H1 (cell line): ENCODE results near the gene GMCL2. TPM values are rescaled to one million over a fixed set of nuclear protein-coding genes. Genes with fewer than 3 reads are reported as not detected.
A peak's percentile ranks its signal among the peaks of the same experiment; 100 is the strongest.

Experiments
- CTCF ChIA-PET: fragments of 300-600 bp; sonication (Branson Sonifier 250); formaldehyde crosslinking; loops from one replicate; lab custom pipeline; 2021; ENCODE audit not compliant: partially characterized antibody; lab: Charles Lee
- POLR2A ChIA-PET: fragments of 300-600 bp; sonication (Branson Sonifier 250); formaldehyde crosslinking; loops from one replicate; lab custom pipeline; 2021; ENCODE audit warnings: inconsistent platforms; ENCODE audit not compliant: partially characterized antibody; lab: Charles Lee
- DNase-seq, 2 experiments: peaks; one replicate each; pipeline versions ENCODE4 v3.0.0 to v3.0.0-alpha.2; 2010 to 2022; ENCODE audit warnings: low spot score in 2 of 2, low read depth in 1 of 2, mixed read lengths in 1 of 2
- FAIRE-seq: peaks from 2 replicates; lab custom pipeline; 2011; peaks lifted over from hg19 to GRCh38; lab: Jason Lieb, UNC
- H2AFZ ChIP-seq: 2 replicates; pipeline ENCODE4 v1.8.1; 2012; ENCODE audit warnings: low read length, inconsistent platforms
- H2AK5ac ChIP-seq: 2 replicates; pipeline ENCODE4 v1.6.1; 2013; ENCODE audit warnings: low read depth, low read length
- H2BK120ac ChIP-seq: replicated peaks from 2 replicates; pipeline ENCODE3; 2013; ENCODE audit warnings: low read depth, low read length, inconsistent platforms
- H2BK12ac ChIP-seq: 2 replicates; pipeline ENCODE4 v1.6.1; 2013; ENCODE audit warnings: low read depth, low read length
- H2BK15ac ChIP-seq: 2 replicates; pipeline ENCODE4 v1.6.1; 2013; ENCODE audit warnings: low read length
- H2BK20ac ChIP-seq: 2 replicates; pipeline ENCODE4 v1.6.1; 2013; ENCODE audit warnings: low read length
- H2BK5ac ChIP-seq: 2 replicates; pipeline ENCODE4 v1.6.1; 2013; ENCODE audit warnings: low read depth, low read length
- H3K14ac ChIP-seq: 2 replicates; pipeline ENCODE4 v1.6.1; 2013; ENCODE audit warnings: inconsistent platforms; ENCODE audit not compliant: insufficient read length
- H3K18ac ChIP-seq: 2 replicates; pipeline ENCODE4 v1.6.1; 2013; ENCODE audit warnings: low read length; ENCODE audit errors: extremely low read depth
- H3K23ac ChIP-seq: 2 replicates; pipeline ENCODE4 v1.6.1; 2013; ENCODE audit warnings: inconsistent platforms; ENCODE audit not compliant: insufficient read length
- H3K23me2 ChIP-seq: 2 replicates; pipeline ENCODE4 v1.6.1; 2013; ENCODE audit warnings: low read depth, low read length
- H3K27ac ChIP-seq: 2 replicates; pipeline ENCODE4 v1.6.1; 2011; ENCODE audit warnings: low read depth, low read length, inconsistent platforms
- H3K27me3 ChIP-seq, 4 experiments: replicated peaks in 1 of 4; 1 replicate in 1 of 4; 2 replicates in 3 of 4; pipeline versions ENCODE4 v1.6.1 to v1.8.1; 2011 to 2013; ENCODE audit warnings: low read length in 3 of 4, mild to moderate bottlenecking in 3 of 4, inconsistent platforms in 2 of 4, mixed read lengths in 2 of 4, moderate library complexity in 1 of 4; ENCODE audit not compliant: control insufficient read depth in 3 of 4, insufficient read depth in 3 of 4; ENCODE audit errors: extremely low read depth in 1 of 4
- H3K36me3 ChIP-seq, 4 experiments: 2 replicates each; pipeline versions ENCODE4 v1.6.1 to v1.8.1; 2011 to 2013; ENCODE audit warnings: mild to moderate bottlenecking in 4 of 4, low read length in 3 of 4, moderate library complexity in 2 of 4, control low read depth in 1 of 4, inconsistent platforms in 1 of 4; ENCODE audit not compliant: insufficient read depth in 4 of 4, control insufficient read depth in 2 of 4
- H3K4ac ChIP-seq: replicated peaks from 2 replicates; pipeline ENCODE3; 2013; ENCODE audit warnings: low read length, low read depth, mixed read lengths, inconsistent platforms; ENCODE audit not compliant: insufficient read length
- H3K4me1 ChIP-seq, 4 experiments: replicated peaks in 1 of 4; 1 replicate in 1 of 4; 2 replicates in 3 of 4; pipeline versions ENCODE4 v1.6.1 to v1.8.1; 2011 to 2013; ENCODE audit warnings: low read length in 3 of 4, inconsistent platforms in 2 of 4, mixed read lengths in 1 of 4; ENCODE audit not compliant: insufficient read depth in 4 of 4, control insufficient read depth in 3 of 4
- H3K4me2 ChIP-seq, 2 experiments: 2 replicates each; pipeline versions ENCODE4 v1.6.1 to v1.8.1; 2011 to 2013; ENCODE audit warnings: low read depth in 2 of 2, low read length in 2 of 2, control low read depth in 1 of 2, inconsistent platforms in 1 of 2, mild to moderate bottlenecking in 1 of 2; ENCODE audit not compliant: insufficient read depth in 1 of 2
- H3K4me3 ChIP-seq, 4 experiments: fragments of 200-600, 300-600 bp in 1 of 4; sonication (generic), shearing (Covaris generic), sonication (Bioruptor Twin) in 1 of 4; 2 replicates each; pipeline versions ENCODE4 v1.5.1 to v1.8.1; 2011 to 2016; ENCODE audit warnings: low read length in 4 of 4, low read depth in 3 of 4, control low read depth in 2 of 4, inconsistent platforms in 2 of 4, mild to moderate bottlenecking in 2 of 4, mixed read lengths in 1 of 4, moderate library complexity in 1 of 4; ENCODE audit not compliant: insufficient read depth in 2 of 4; ENCODE audit errors: extremely low read depth in 1 of 4
- H3K56ac ChIP-seq: replicated peaks from 2 replicates; pipeline ENCODE3; 2013; ENCODE audit warnings: low read depth, mild to moderate bottlenecking, mixed read lengths, low read length, inconsistent platforms; ENCODE audit not compliant: insufficient read length
- H3K79me1 ChIP-seq: 2 replicates; pipeline ENCODE4 v1.6.1; 2013; ENCODE audit warnings: low read depth, low read length, control low read depth
- H3K79me2 ChIP-seq, 2 experiments: 2 replicates each; pipeline versions ENCODE4 v1.6.1 to v1.8.1; 2012 to 2013; ENCODE audit warnings: low read length in 2 of 2, mild to moderate bottlenecking in 2 of 2, inconsistent platforms in 1 of 2; ENCODE audit not compliant: insufficient read depth in 2 of 2, control insufficient read depth in 1 of 2
- H3K9ac ChIP-seq, 4 experiments: replicated peaks in 1 of 4; 1 replicate in 1 of 4; 2 replicates in 3 of 4; pipeline versions ENCODE4 v1.6.1 to v1.8.1; 2011 to 2013; ENCODE audit warnings: low read depth in 3 of 4, low read length in 3 of 4, control low read depth in 2 of 4, mild to moderate bottlenecking in 2 of 4, moderate library complexity in 2 of 4, inconsistent platforms in 1 of 4; ENCODE audit errors: extremely low read depth in 1 of 4
- H3K9me3 ChIP-seq, 2 experiments: 2 replicates each; pipeline versions ENCODE4 v1.6.1 to v1.8.1; 2012 to 2013; ENCODE audit warnings: mild to moderate bottlenecking in 2 of 2, moderate library complexity in 2 of 2, control low read depth in 1 of 2, inconsistent platforms in 1 of 2, low read depth in 1 of 2, low read length in 1 of 2, mixed read lengths in 1 of 2; ENCODE audit not compliant: insufficient read depth in 2 of 2
- H4K20me1 ChIP-seq, 2 experiments: replicated peaks in 1 of 2; 2 replicates each; pipeline versions ENCODE3 to v1.8.1; 2011 to 2013; ENCODE audit warnings: inconsistent platforms in 2 of 2, low read length in 2 of 2, mild to moderate bottlenecking in 1 of 2; ENCODE audit not compliant: insufficient read depth in 2 of 2, control insufficient read depth in 1 of 2
- H4K5ac ChIP-seq: 2 replicates; pipeline ENCODE4 v1.6.1; 2013; ENCODE audit warnings: low read length, low read depth, mixed read lengths, inconsistent platforms; ENCODE audit not compliant: insufficient read length
- H4K8ac ChIP-seq: 2 replicates; pipeline ENCODE4 v1.8.0; 2013; ENCODE audit warnings: mild to moderate bottlenecking, moderate library complexity, low read length, inconsistent platforms; ENCODE audit not compliant: insufficient read depth; ENCODE audit errors: extremely low read depth
- H4K91ac ChIP-seq: replicated peaks from 2 replicates; pipeline ENCODE3; 2013; ENCODE audit warnings: low read length, mixed read lengths, inconsistent platforms; ENCODE audit not compliant: insufficient read length
- BRCA1 ChIP-seq: IDR thresholded peaks from 2 replicates; pipeline ENCODE4 v1.6.1; 2012; ENCODE audit warnings: low read depth, low read length, improper control_type of control experiment
- CBX5 ChIP-seq: fragments of 300-800, 300-1000 bp; sonication (generic); IDR thresholded peaks from 2 replicates; pipeline ENCODE4 v1.7.1; 2016; ENCODE audit warnings: antibody characterized with exemption, low read length, low read depth
- EGR1 ChIP-seq: IDR thresholded peaks from 2 replicates; pipeline ENCODE4 v1.6.1; 2011; ENCODE audit warnings: low read depth, low read length, borderline replicate concordance
- HDAC2 ChIP-seq, 2 experiments: fragments of 300-600 bp in 1 of 2; sonication (generic) in 1 of 2; IDR thresholded peaks; 2 replicates each; pipeline ENCODE4 v1.6.1; 2011 to 2012; ENCODE audit warnings: low read depth in 2 of 2, low read length in 2 of 2, mild to moderate bottlenecking in 2 of 2, moderate library complexity in 2 of 2, borderline replicate concordance in 1 of 2, inconsistent platforms in 1 of 2
- RNF2 ChIP-seq: fragments of 200-900, 300-1000 bp; sonication (generic); IDR thresholded peaks from 2 replicates; pipeline ENCODE4 v1.7.1; 2016; ENCODE audit warnings: borderline replicate concordance, low read depth, mild to moderate bottlenecking, antibody characterized with exemption, low read length; ENCODE audit not compliant: poor library complexity, severe bottlenecking; ENCODE audit errors: missing control alignments
- SIX5 ChIP-seq: IDR thresholded peaks from 2 replicates; pipeline ENCODE4 v1.6.1; 2011; ENCODE audit warnings: mild to moderate bottlenecking, low read depth, low read length
- WGBS, 2 experiments: shearing (Covaris generic) in 1 of 2; methylation state at CpG; one replicate each; pipeline versions ENCODE4 v1.1.6 to v1.1.7; 2013 to 2015; ENCODE audit warnings: low lambda C conversion rate in 2 of 2, mixed read lengths in 2 of 2, inconsistent platforms in 1 of 2, low coverage in 1 of 2, missing lambda C conversion rate in 1 of 2; ENCODE audit not compliant: insufficient replicate concordance in 2 of 2, insufficient coverage in 1 of 2, insufficient read length in 1 of 2; ENCODE audit errors: extremely low coverage in 1 of 2, missing lambda C conversion rate in 1 of 2; 5-methylcytosine and 5-hydroxymethylcytosine counted together
- polyA plus RNA-seq, 7 experiments: library from polyadenylated mRNA; depleted of rRNA in 3 of 7; stranded (reverse) in 5 of 7; unstranded in 2 of 7; fragments of >200 nt in 5 of 7; fragments of 200-250 nt in 2 of 7; gene quantifications; 1 replicate in 5 of 7; 2 replicates in 1 of 7; 4 replicates in 1 of 7; pipeline versions ENCODE4 v1.2.1 to v1.2.3, GENCODE V29; 2011 to 2013; ENCODE audit warnings: missing spikeins in 2 of 7, mixed read lengths in 2 of 7
- total RNA-seq: library from RNA; stranded (reverse); fragmentation: NEBNext Ultra II Directional; extraction: Animal tissue kit (Norgen Biotek cat#: 25700); gene quantifications from 2 replicates; pipeline ENCODE4 v1.2.1, GENCODE V29; 2021
- TF ChIP-seq, protein P1 (sequence below): IDR thresholded peaks from 2 replicates; pipeline ENCODE4 v1.6.1; 2012; ENCODE audit warnings: inconsistent platforms
- TF ChIP-seq, protein P2 (sequence below): IDR thresholded peaks from 2 replicates; pipeline ENCODE4 v1.6.1; 2012; ENCODE audit warnings: low read length, inconsistent platforms

The GMCL2 gene
- total and polyA plus RNA-seq, 2 of the 8 experiments (the other 6 are each of a cell fraction or from before 2014, with no cell fraction given) = 0.13 TPM; not detected in 1

DNA sequence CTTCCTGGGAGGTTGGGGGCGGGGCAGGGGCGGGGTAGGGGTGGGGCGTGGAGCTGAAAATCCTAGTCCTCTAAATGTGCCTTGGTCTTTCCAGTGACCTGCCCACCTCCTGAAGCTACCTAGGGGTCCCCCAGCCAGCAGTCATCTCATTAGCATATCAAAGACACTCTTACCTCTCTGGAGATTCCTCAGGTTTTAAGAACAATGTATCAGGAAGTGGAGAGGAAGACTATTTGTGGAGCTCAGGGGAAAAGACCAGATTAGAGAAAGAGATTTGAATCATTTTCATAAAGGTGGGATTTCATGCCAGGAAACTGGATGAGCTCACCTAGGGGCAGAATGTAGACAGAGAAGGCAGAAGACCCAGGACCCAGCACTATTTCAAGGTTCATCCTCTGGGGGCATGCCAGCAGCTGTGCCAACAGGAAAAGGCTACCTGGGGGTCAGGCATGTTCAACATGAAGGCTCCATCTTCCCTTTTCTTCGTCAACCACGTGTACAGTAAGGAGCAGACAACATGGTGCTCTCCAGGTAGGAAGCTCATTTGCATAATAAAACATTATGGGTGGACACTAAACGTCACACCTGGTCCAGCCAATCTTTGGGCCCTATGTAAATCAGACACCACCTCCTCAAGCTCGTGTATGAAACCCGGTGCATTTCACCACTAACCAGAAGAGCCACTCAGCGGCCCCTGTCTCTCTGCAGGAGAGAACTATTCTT is 6.9 kb downstream of the GMCL2 start:
- Histone ChIP-seq H4K5ac (peak overlapping the region; percentile 46), H3K23me2 (0 out of 2 replicates have a peak, but pooled peaks cover 2% of the 10 kb centered on the region), H4K20me1 (no peaks in the 10 kb centered on the region), H3K27me3 (no peaks in the 10 kb centered on the region), H3K4me1 (peaks cover 0 to 25% (median 16%) of the 10 kb centered on the region in 4 experiments; a peak in 6 of 7 replicates), H2BK20ac (peak overlapping the region; percentile 94; the same call in 1 of the 2 replicates), H3K4me2 (peak overlapping the region; percentile 83 to 86), H3K4ac (peak overlapping the region; percentile 82), H3K36me3 (no peaks in the 10 kb centered on the region), H3K18ac (peak overlapping the region; percentile 99), H3K56ac (peak overlapping the region; percentile 60), H3K23ac (no peak overlapping the region), H2AK5ac (no peak overlapping the region; the same call in 1 of the 2 replicates), H2BK12ac (peak overlapping the region; percentile 96), H4K91ac (peak overlapping the region; percentile 94), H3K4me3 (peak overlapping the region; percentile 20 to 49 (median 26); a peak in 6 of 8 replicates), H2BK120ac (peak overlapping the region; percentile 80), H3K14ac (no peak overlapping the region), H3K79me1 (no peaks in the 10 kb centered on the region), H3K9me3 (no peaks in the 10 kb centered on the region), H2BK15ac (peak overlapping the region; percentile 88; the same call in 1 of the 2 replicates), H3K79me2 (no peaks in the 10 kb centered on the region), H3K9ac (peak overlapping the region in 3 of 4 experiments; percentile 70 to 90 (median 81); a peak in 6 of 7 replicates), H2BK5ac (peak overlapping the region; percentile 97), H2AFZ (no peak overlapping the region), H3K27ac (peak overlapping the region; percentile 98), H4K8ac (peak overlapping the region; percentile 87; the same call in 1 of the 2 replicates)
- peak; percentile 96 for FAIRE-seq
- ChIA-PET CTCF (interaction anchor here (0.6 to 7.2 kb wide), 10 partner anchors 11 to 263 kb away, joined by 3 to 54 read pairs (median 4); partner anchors contain the start of gene HNRNPAB), POLR2A (interaction anchor here (0.7 to 38.5 kb wide), 27 partner anchors 10 to 1974 kb away, joined by 3 to 985 read pairs (median 4); partner anchors contain the start of genes HNRNPAB, NHP2 and PHYKPL)
- peak; percentile 79 to 89 for DNase-seq
- 2% methylated on average over 9 of the region's 9 CpGs; no CpG with 5 or more reads in 1 of the 2 experiments for WGBS, 2 experiments
- no peak for TF ChIP-seq EGR1
- TF ChIP-seq CBX5 = no peak
- TF ChIP-seq HDAC2 (IDR thresholded peaks at IDR 0.05; ENCODE audit: borderline replicate concordance in 1 of 2, low read depth in 2 of 2, low read length in 2 of 2) = peak; percentile 43 to 88; a peak in 2 of 4 replicates
- TF ChIP-seq, protein P1, sequence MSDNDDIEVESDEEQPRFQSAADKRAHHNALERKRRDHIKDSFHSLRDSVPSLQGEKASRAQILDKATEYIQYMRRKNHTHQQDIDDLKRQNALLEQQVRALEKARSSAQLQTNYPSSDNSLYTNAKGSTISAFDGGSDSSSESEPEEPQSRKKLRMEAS = peak; percentile 95
- no peak for TF ChIP-seq RNF2
- no peak for TF ChIP-seq BRCA1
- TF ChIP-seq SIX5 = no peak
- TF ChIP-seq, protein P2, sequence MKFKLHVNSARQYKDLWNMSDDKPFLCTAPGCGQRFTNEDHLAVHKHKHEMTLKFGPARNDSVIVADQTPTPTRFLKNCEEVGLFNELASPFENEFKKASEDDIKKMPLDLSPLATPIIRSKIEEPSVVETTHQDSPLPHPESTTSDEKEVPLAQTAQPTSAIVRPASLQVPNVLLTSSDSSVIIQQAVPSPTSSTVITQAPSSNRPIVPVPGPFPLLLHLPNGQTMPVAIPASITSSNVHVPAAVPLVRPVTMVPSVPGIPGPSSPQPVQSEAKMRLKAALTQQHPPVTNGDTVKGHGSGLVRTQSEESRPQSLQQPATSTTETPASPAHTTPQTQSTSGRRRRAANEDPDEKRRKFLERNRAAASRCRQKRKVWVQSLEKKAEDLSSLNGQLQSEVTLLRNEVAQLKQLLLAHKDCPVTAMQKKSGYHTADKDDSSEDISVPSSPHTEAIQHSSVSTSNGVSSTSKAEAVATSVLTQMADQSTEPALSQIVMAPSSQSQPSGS = no peak
